Measurements from ENCODE around the gene USP1.

DNA sequence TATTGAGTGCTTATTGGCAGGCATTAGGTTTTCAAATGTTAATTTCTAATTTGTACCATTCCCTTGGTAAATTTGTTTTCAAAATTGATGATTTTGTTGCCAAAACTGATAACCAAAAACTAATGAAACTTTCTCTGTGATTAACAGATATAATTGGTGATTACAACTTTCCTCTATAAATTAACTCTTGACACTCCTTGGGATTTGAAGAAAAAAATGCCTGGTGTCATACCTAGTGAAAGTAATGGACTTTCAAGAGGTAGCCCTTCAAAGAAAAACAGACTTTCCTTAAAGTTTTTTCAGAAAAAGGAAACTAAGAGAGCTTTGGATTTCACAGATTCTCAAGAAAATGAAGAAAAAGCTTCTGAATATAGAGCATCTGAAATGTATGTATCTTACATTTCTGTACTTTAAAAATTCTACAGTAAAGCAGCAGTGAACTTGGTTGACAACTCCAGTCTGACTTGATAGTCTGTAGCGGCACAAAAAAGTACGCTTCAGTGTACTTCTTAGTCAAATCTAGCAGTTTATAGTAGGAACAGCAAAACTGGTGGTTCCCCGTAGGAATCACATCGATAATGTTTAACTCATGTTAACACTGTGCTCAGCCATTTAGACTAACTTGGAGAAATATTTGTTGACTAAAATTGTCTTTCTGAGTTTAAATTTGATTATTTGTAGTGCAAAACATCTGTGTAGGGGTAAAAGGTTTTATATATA is 3.0 kb downstream of the USP1 start:
- TF ChIP-seq RCOR1 (IDR thresholded peaks at IDR 0.05; ENCODE audit: insufficient replicate concordance, low read length) = no peak
- TF ChIP-seq RFX5 (IDR thresholded peaks at IDR 0.05; ENCODE audit: low read depth, low read length) = no peak
- TF ChIP-seq, protein P1, sequence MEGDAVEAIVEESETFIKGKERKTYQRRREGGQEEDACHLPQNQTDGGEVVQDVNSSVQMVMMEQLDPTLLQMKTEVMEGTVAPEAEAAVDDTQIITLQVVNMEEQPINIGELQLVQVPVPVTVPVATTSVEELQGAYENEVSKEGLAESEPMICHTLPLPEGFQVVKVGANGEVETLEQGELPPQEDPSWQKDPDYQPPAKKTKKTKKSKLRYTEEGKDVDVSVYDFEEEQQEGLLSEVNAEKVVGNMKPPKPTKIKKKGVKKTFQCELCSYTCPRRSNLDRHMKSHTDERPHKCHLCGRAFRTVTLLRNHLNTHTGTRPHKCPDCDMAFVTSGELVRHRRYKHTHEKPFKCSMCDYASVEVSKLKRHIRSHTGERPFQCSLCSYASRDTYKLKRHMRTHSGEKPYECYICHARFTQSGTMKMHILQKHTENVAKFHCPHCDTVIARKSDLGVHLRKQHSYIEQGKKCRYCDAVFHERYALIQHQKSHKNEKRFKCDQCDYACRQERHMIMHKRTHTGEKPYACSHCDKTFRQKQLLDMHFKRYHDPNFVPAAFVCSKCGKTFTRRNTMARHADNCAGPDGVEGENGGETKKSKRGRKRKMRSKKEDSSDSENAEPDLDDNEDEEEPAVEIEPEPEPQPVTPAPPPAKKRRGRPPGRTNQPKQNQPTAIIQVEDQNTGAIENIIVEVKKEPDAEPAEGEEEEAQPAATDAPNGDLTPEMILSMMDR (conservative IDR thresholded peaks at IDR 0.05; ENCODE audit: low read depth, low read length) = no peak
- no peak for TF ChIP-seq FOS (IDR thresholded peaks at IDR 0.05; ENCODE audit: low read depth, low read length)
- no peak for TF ChIP-seq MXI1 (IDR thresholded peaks at IDR 0.05; ENCODE audit: borderline replicate concordance, low read depth, low read length)
- no peak for TF ChIP-seq MAZ (IDR thresholded peaks at IDR 0.05; ENCODE audit: borderline replicate concordance, low read depth, low read length)
- TF ChIP-seq, protein P2, sequence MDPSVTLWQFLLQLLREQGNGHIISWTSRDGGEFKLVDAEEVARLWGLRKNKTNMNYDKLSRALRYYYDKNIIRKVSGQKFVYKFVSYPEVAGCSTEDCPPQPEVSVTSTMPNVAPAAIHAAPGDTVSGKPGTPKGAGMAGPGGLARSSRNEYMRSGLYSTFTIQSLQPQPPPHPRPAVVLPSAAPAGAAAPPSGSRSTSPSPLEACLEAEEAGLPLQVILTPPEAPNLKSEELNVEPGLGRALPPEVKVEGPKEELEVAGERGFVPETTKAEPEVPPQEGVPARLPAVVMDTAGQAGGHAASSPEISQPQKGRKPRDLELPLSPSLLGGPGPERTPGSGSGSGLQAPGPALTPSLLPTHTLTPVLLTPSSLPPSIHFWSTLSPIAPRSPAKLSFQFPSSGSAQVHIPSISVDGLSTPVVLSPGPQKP (IDR thresholded peaks at IDR 0.05; ENCODE audit: borderline replicate concordance, low read depth, low read length) = no peak

All from IMR-90 (cell line).